Measurements from ENCODE around the gene TNS3. TPM values are rescaled to one million over a fixed set of nuclear protein-coding genes. Genes with fewer than 3 reads are reported as not detected.

The TNS3 gene
- total RNA-seq, 1 experiment from 2014 or later, result 9.5 TPM

DNA sequence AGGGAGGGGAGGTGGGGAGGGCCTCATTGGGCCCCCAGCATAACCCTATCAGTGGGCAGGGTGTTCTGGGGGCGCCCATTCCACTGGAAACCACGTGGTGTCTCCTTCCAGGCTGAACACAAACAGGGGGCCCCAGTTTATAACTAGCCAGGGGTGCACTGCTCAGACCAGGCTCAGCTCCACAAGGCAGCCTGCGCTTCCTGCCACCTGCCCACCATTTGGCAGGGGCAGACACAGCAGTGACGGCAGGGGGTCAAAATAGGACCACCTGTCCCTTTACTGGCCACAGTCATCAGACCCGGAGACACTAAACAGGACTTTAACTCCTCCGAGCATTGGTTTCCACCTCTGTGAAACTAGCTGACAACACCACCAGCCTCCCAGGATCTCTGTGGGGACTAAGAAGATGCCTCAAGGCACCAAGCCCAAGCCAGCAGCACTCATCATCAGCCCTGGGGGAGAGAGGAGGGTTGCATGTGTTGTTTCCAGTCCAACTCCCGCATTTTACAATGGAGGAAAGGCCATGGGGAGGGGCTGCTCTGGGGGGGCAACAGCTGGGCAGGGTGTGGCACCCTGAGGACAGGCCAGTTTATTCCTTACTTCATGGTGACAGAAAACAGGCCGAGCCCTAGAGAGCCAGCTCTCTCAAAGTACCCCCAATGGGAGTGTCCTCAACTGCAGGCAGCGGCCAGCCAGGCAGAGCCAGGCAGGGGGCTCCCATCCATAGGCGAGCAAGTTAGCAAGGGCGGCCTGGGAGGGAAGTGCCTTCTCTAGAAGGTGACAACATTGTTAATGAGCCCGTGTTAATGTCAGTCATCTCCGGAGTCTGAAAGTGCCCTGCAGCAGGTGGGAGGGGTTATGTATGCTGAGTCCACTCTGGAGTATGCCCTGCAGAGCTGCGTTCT, 127.6 kb downstream of the TNS3 start:
- TF ChIP-seq CTCF (conservative IDR thresholded peaks at IDR 0.05), result no peak
- no peaks in the 10 kb centered on the region for H3K23me2 ChIP-seq (ENCODE audit: insufficient read length, low read depth, low read length, poor library complexity, severe bottlenecking)

More for the DNA sequence above, 127.6 kb downstream of the TNS3 start:
- Histone ChIP-seq H2AK5ac (ENCODE audit: insufficient read length, low read length) (no peak overlapping the region), H4K20me1 (ENCODE audit: control insufficient read depth, insufficient read depth, insufficient read length) (no peaks in the 10 kb centered on the region), H3K9ac (ENCODE audit: extremely low read depth, insufficient read length, low read length) (no peak overlapping the region), H4K91ac (ENCODE audit: insufficient read length, low read depth, low read length) (no peak overlapping the region), H3K79me2 (ENCODE audit: insufficient read depth, low read length) (no peaks in the 10 kb centered on the region), H2BK5ac (ENCODE audit: insufficient read length, low read length) (no peak overlapping the region), H3K4me1 (ENCODE audit: insufficient read depth, low read length) (no peaks in the 10 kb centered on the region), H3K23ac (ENCODE audit: insufficient read length, low read depth, low read length) (no peak overlapping the region), H3K56ac (ENCODE audit: insufficient read length, low read depth, low read length) (no peak overlapping the region), H3K4me2 (ENCODE audit: insufficient read depth, insufficient read length, low read length) (no peak overlapping the region), H3K18ac (ENCODE audit: insufficient read length, low read depth, low read length) (no peak overlapping the region), H3K27ac (ENCODE audit: insufficient read length, low read depth, low read length) (no peak overlapping the region), H2BK120ac (ENCODE audit: low read depth, low read length, poor library complexity, severe bottlenecking) (no peak overlapping the region), H3K4ac (ENCODE audit: low read depth, low read length) (no peak overlapping the region), H3K9me3 (ENCODE audit: control insufficient read depth, low read depth, low read length) (no peaks in the 10 kb centered on the region), H3K79me1 (ENCODE audit: insufficient read depth, low read depth, low read length, poor library complexity, severe bottlenecking) (no peaks in the 10 kb centered on the region), H2BK15ac (ENCODE audit: low read depth, low read length) (no peak overlapping the region), H2BK12ac (ENCODE audit: insufficient read length, low read depth, low read length) (no peak overlapping the region), H3K27me3 (ENCODE audit: insufficient read depth, low read length) (no peaks in the 10 kb centered on the region), H4K5ac (ENCODE audit: insufficient read length, low read depth, low read length) (no peak overlapping the region), H3K14ac (ENCODE audit: insufficient read depth, low read length) (no peak overlapping the region), H2AFZ (ENCODE audit: low read length) (no peak overlapping the region), H4K8ac (replicated peaks; ENCODE audit: insufficient read length, low read depth, low read length) (no peak overlapping the region), H3T11ph (ENCODE audit: low read length) (no peak overlapping the region), H2BK20ac (ENCODE audit: low read depth, low read length, poor library complexity, severe bottlenecking) (no peak overlapping the region)
- no CpG with 5 or more reads among the region's 14 CpGs for whole genome bisulfite sequencing (ENCODE audit: extremely low coverage, insufficient read length, low lambda C conversion rate)
- peak overlapping the region in 1 of 3 experiments; percentile 53; a peak in 1 of 7 replicates for H3K27ac Mint-ChIP-seq
- no peaks in the 10 kb centered on the region for H3K36me3 Mint-ChIP-seq (ENCODE audit: insufficient read depth in 1 of 3, low read depth in 3 of 3)
- DNase-seq, result no peak
- H3K4me1 Mint-ChIP-seq, result peaks cover 14 to 47% of the 10 kb centered on the region in 2 experiments
- no peak overlapping the region; a peak in 1 of 5 replicates for H3K4me3 Mint-ChIP-seq
- H3K9me3 Mint-ChIP-seq, result no peaks in the 10 kb centered on the region
- peaks cover 4% of the 10 kb centered on the region for H3K27me3 Mint-ChIP-seq (ENCODE audit: low read depth)
